Measurements from ENCODE around the gene CCDC6. TPM values are rescaled to one million over a fixed set of nuclear protein-coding genes. Genes with fewer than 3 reads are reported as not detected.

The CCDC6 gene
- total and polyA plus RNA-seq, 2 of the 8 experiments (the other 6 are each of a cell fraction or from before 2014, with no cell fraction given) = 42.2 to 74.4 TPM

GRCh38 chr10:59793919-59794318, 112.4 kb downstream of the CCDC6 start:
- Histone ChIP-seq H2AFZ (ENCODE audit: low read length) (no peak overlapping the region), H2BK15ac (ENCODE audit: low read length) (no peak overlapping the region), H3K4me2 (ENCODE audit: insufficient read depth in 1 of 2, low read depth in 2 of 2, low read length in 2 of 2) (no peak overlapping the region), H3K79me2 (ENCODE audit: control insufficient read depth in 1 of 2, insufficient read depth in 2 of 2, low read length in 2 of 2) (no peaks in the 10 kb centered on the region), H2BK120ac (replicated peaks; ENCODE audit: low read depth, low read length) (no peak overlapping the region), H4K5ac (ENCODE audit: insufficient read length, low read depth, low read length) (no peak overlapping the region), H4K91ac (replicated peaks; ENCODE audit: insufficient read length, low read length) (no peak overlapping the region), H3K4me3 (ENCODE audit: extremely low read depth in 1 of 4, insufficient read depth in 2 of 4, low read depth in 3 of 4, low read length in 4 of 4) (no peak overlapping the region), H3K9ac (replicated peaks in 1 of 4; ENCODE audit: extremely low read depth in 1 of 4, low read depth in 3 of 4, low read length in 3 of 4) (no peak overlapping the region), H3K9me3 (ENCODE audit: insufficient read depth in 2 of 2, low read depth in 1 of 2, low read length in 1 of 2) (no peaks in the 10 kb centered on the region), H3K36me3 (ENCODE audit: control insufficient read depth in 2 of 4, insufficient read depth in 4 of 4, low read length in 3 of 4) (peaks cover 4 to 71% (median 30%) of the 10 kb centered on the region in 4 experiments), H3K27me3 (replicated peaks in 1 of 4; ENCODE audit: control insufficient read depth in 3 of 4, extremely low read depth in 1 of 4, insufficient read depth in 3 of 4, low read length in 3 of 4) (no peaks in the 10 kb centered on the region), H3K79me1 (ENCODE audit: low read depth, low read length) (no peaks in the 10 kb centered on the region), H2AK5ac (ENCODE audit: low read depth, low read length) (no peak overlapping the region), H2BK12ac (ENCODE audit: low read depth, low read length) (no peak overlapping the region), H2BK20ac (ENCODE audit: low read length) (no peak overlapping the region), H4K8ac (ENCODE audit: extremely low read depth, insufficient read depth, low read length) (no peak overlapping the region; the same call in 1 of the 2 replicates), H3K23me2 (ENCODE audit: low read depth, low read length) (no peaks in the 10 kb centered on the region), H3K18ac (ENCODE audit: extremely low read depth, low read length) (no peak overlapping the region), H4K20me1 (replicated peaks in 1 of 2; ENCODE audit: control insufficient read depth in 1 of 2, insufficient read depth in 2 of 2, low read length in 2 of 2) (peaks cover 1 to 4% of the 10 kb centered on the region in 2 experiments), H3K4ac (replicated peaks; ENCODE audit: insufficient read length, low read depth, low read length) (no peak overlapping the region), H3K14ac (ENCODE audit: insufficient read length) (no peak overlapping the region), H2BK5ac (ENCODE audit: low read depth, low read length) (no peak overlapping the region), H3K27ac (ENCODE audit: low read depth, low read length) (no peak overlapping the region), H3K56ac (replicated peaks; ENCODE audit: insufficient read length, low read depth, low read length) (no peak overlapping the region), H3K4me1 (replicated peaks in 1 of 4; ENCODE audit: control insufficient read depth in 3 of 4, insufficient read depth in 4 of 4, low read length in 3 of 4) (no peaks in the 10 kb centered on the region), H3K23ac (ENCODE audit: insufficient read length) (no peak overlapping the region)
- ChIA-PET POLR2A (ENCODE audit: partially characterized antibody) (interaction anchor here (0.6 kb wide), 1 partner anchor 526 kb away, joined by 3 read pairs; no protein-coding TSS in a partner anchor), CTCF (ENCODE audit: partially characterized antibody) (interaction anchor here (1.0 to 2.5 kb wide), 6 partner anchors 7 to 168 kb away, joined by 3 to 14 read pairs (median 6); no protein-coding TSS in a partner anchor)
- no peak for DNase-seq (ENCODE audit: low read depth in 1 of 2, low spot score in 2 of 2)
- TF ChIP-seq SUZ12 (IDR thresholded peaks at IDR 0.05; ENCODE audit: low read length) = no peak
- TF ChIP-seq SP1 (IDR thresholded peaks at IDR 0.05; ENCODE audit: low read depth, low read length) = no peak
- no peak for TF ChIP-seq HDAC6 (IDR thresholded peaks at IDR 0.05; ENCODE audit: low read depth, low read length)
- no peak for TF ChIP-seq KDM1A (IDR thresholded peaks at IDR 0.05; ENCODE audit: borderline replicate concordance, low read length)
- no peak for TF ChIP-seq USF2 (IDR thresholded peaks at IDR 0.05; ENCODE audit: low read length)
- no peak for TF ChIP-seq SP2 (IDR thresholded peaks at IDR 0.05; ENCODE audit: low read length)
- TF ChIP-seq RXRA (IDR thresholded peaks at IDR 0.05; ENCODE audit: insufficient read depth, low read depth, low read length) = no peak
- WGBS, 2 experiments (ENCODE audit: extremely low coverage in 1 of 2, insufficient coverage in 1 of 2, insufficient read length in 1 of 2, insufficient replicate concordance in 2 of 2, low coverage in 1 of 2, low lambda C conversion rate in 2 of 2, missing lambda C conversion rate in 1 of 2) = 97% methylated on average over 2 of the region's 2 CpGs; no CpG with 5 or more reads in 1 of the 2 experiments
- FAIRE-seq = no peak

Measured in H1 (cell line).